Activated naive CD4-positive, alpha-beta T cell treated with anti-CD3 and anti-CD28 coated beads, Interleukin-2, amount 10 ng/mL, durations not matched to agents 7 days and 5 days (primary cell): ENCODE results near the gene LCE1A.

Experiments
- CTCF ChIA-PET: fragments of 350-600 bp; sonication (Branson Sonifier 250); formaldehyde crosslinking; loops from one replicate; lab custom pipeline; 2021; ENCODE audit warnings: antibody characterized with exemption; lab: Charles Lee
- DNase-seq: peaks from one replicate; pipeline ENCODE4 v3.0.0-alpha.2; 2020
- H3K27ac Mint-ChIP-seq: one replicate; pipeline ENCODE4 v1.8.0; 2021; ENCODE audit warnings: mild to moderate bottlenecking, moderate library complexity, mixed read lengths
- H3K27me3 Mint-ChIP-seq: one replicate; pipeline ENCODE4 v1.8.0; 2021; ENCODE audit warnings: mild to moderate bottlenecking, mixed read lengths
- H3K36me3 Mint-ChIP-seq: one replicate; pipeline ENCODE4 v1.8.0; 2021; ENCODE audit warnings: mixed read lengths
- H3K4me1 Mint-ChIP-seq: one replicate; pipeline ENCODE4 v1.8.0; 2021; ENCODE audit warnings: mixed read lengths
- H3K4me3 Mint-ChIP-seq: one replicate; pipeline ENCODE4 v1.8.0; 2021; ENCODE audit warnings: mild to moderate bottlenecking, moderate library complexity, mixed read lengths
- H3K9me3 Mint-ChIP-seq: one replicate; pipeline ENCODE4 v1.8.0; 2021; ENCODE audit warnings: mixed read lengths

LCE1A gene

DNA sequence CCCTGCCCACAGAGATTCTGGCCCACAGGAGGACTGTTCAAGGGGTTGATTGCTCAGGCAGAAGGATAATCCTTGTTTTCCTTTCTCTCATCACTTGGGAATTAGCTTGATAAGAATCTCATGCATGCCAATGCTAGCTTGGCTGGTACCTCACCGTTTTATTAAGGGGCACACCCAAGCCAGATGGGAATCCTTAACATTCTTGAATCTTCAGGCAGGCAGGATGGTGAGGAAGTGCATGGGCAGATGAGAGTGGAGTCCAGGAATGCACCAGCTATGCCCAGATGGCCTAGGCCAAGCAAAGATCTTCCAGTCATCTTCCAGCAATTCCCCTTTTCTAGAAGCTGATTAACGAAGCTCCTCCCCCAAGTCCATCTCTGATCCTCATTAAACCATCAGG lies 28.4 kb downstream of the LCE1A start:
- no peak overlapping the region for H3K27ac Mint-ChIP-seq
- no peaks in the 10 kb centered on the region for H3K9me3 Mint-ChIP-seq
- H3K27me3 Mint-ChIP-seq, result no peaks in the 10 kb centered on the region
- DNase-seq, result no peak
- no peaks in the 10 kb centered on the region for H3K4me1 Mint-ChIP-seq
- CTCF ChIA-PET, result no interaction called here
- H3K36me3 Mint-ChIP-seq, result no peaks in the 10 kb centered on the region
- no peak overlapping the region for H3K4me3 Mint-ChIP-seq

DNA sequence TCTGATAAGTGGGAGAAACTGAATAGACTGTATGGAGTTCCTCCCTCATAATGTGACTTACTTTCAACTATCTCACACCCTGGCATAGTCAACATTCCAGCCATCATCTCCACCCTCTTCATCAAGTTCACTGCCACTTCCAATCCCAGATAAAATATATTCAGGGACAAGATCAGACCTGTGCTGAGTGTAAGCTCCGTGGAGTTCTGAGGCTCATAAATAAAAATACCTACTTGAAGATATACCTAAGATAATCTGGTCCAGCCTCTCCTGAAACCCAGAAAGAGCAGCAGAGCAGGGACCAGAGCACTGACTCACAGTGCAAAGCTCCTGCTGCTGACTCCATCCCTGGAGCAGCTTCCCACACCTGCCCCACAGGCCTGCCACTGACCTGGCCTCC lies 30.8 kb downstream of the LCE1A start:
- no peak overlapping the region for H3K4me3 Mint-ChIP-seq
- DNase-seq, result no peak
- H3K4me1 Mint-ChIP-seq, result no peaks in the 10 kb centered on the region
- H3K27me3 Mint-ChIP-seq, result no peaks in the 10 kb centered on the region
- H3K36me3 Mint-ChIP-seq, result no peaks in the 10 kb centered on the region
- H3K9me3 Mint-ChIP-seq, result no peaks in the 10 kb centered on the region
- no peak overlapping the region for H3K27ac Mint-ChIP-seq
- CTCF ChIA-PET, result interaction anchor here (0.6 kb wide), 1 partner anchor 588 kb away, joined by 3 read pairs; no protein-coding TSS in a partner anchor

DNA sequence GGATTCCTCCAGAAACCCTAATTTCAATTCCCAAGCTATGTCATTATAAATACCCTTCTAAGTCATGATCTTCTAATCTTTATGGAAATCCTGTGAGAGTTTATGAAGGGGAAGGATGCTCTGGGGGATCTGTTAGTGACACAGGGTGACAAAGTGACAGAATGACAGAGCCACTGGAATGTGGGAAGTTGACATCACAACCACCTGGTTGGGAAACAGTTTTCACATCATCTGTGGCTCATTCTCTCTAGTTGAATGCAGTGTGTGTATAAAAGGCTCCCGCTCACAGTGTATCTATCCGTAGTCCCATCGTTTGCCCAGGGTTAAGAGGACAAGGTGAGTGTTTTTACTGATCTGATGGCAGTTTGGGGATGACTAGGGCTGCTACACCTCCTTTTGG lies 32.4 kb downstream of the LCE1A start, which contains the start of gene LCE7A:
TSS of gene LCE7A (plus strand) at position 301 of the 400 bp plus-strand sequence. CDS start 702 bp downstream, outside the sequence.
- CTCF ChIA-PET, result no interaction called here
- DNase-seq, result no peak
- H3K4me1 Mint-ChIP-seq, result no peaks in the 10 kb centered on the region
- no peak within 1 kb of the TSS for H3K27ac Mint-ChIP-seq
- no peaks in the 10 kb centered on the region for H3K27me3 Mint-ChIP-seq
- no peaks in the 10 kb centered on the region for H3K9me3 Mint-ChIP-seq
- no peaks in the 10 kb centered on the region for H3K36me3 Mint-ChIP-seq
- no peak within 1 kb of the TSS for H3K4me3 Mint-ChIP-seq

DNA sequence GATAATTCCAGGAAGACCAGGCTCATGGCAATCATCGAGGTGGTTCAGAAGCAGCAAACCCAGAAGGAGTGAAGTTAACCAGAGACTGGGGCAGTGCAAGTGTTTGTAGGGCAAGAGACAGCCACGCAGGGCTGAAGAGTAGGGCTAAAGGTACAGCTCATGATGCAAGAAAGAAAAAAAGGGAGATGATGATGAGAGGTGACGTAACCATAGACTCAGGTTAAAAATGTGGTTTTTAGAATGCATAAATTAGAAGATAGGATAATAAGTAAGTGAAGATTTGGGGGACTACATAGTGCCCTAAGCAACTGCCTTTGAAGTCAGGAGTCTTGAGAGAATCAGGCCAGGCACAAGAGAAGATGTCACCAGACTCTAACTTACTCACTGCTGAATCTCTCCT lies 32.9 kb downstream of the LCE1A start:
- no peak overlapping the region for H3K27ac Mint-ChIP-seq
- no peak overlapping the region for H3K4me3 Mint-ChIP-seq

DNA sequence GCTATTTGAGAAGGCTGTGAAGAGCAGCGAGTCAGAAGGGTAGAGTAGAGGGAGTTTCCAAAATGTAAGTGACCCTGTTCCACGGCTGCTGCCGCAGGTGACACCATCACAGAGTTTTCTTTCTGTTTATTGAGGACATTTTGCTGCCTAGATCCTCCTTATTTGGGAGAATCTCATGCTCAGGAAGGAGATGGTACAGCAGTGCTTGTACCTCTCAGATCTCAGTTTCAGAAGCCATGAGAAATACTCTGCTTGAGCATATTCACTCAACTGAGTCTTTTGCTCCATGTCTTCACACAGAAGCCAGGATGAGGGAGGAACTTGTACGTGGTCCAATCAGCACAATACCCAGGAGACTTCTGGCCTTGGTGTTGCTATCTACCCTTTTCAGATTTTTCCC lies 34.1 kb downstream of the LCE1A start:
- no peak overlapping the region for H3K27ac Mint-ChIP-seq

More for the DNA sequence above, 32.9 kb downstream of the LCE1A start:
- no peaks in the 10 kb centered on the region for H3K36me3 Mint-ChIP-seq
- H3K9me3 Mint-ChIP-seq, result no peaks in the 10 kb centered on the region
- DNase-seq, result no peak
- CTCF ChIA-PET, result no interaction called here
- no peaks in the 10 kb centered on the region for H3K27me3 Mint-ChIP-seq
- H3K4me1 Mint-ChIP-seq, result no peaks in the 10 kb centered on the region

DNA sequence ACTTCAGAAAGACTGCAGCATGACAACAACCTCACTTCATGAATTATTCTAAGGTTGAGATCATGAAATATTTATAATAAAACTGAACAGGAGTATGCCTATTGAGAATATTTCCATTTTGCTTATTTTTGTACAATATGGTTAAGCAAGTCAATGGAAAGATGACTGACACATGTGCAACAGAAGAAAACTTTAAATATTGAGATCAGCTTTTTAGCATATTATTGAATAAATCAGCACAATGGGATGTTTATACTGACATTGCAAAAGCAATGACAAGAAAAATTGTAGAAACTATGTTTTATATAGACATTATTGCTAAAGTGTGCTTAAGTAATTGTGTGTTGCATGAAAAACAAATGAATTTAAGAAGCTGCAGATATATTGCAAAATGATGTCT lies 37.2 kb downstream of the LCE1A start:
- no peak overlapping the region for H3K4me3 Mint-ChIP-seq
- CTCF ChIA-PET, result no interaction called here
- no peak overlapping the region for H3K27ac Mint-ChIP-seq
- no peaks in the 10 kb centered on the region for H3K9me3 Mint-ChIP-seq
- DNase-seq, result no peak
- H3K4me1 Mint-ChIP-seq, result no peaks in the 10 kb centered on the region
- no peaks in the 10 kb centered on the region for H3K27me3 Mint-ChIP-seq
- no peaks in the 10 kb centered on the region for H3K36me3 Mint-ChIP-seq

More for the DNA sequence above, 34.1 kb downstream of the LCE1A start:
- Mint-ChIP-seq H3K27me3 (no peaks in the 10 kb centered on the region), H3K4me1 (no peaks in the 10 kb centered on the region), H3K4me3 (no peak overlapping the region), H3K36me3 (no peaks in the 10 kb centered on the region), H3K9me3 (no peaks in the 10 kb centered on the region)
- CTCF ChIA-PET, result no interaction called here
- no peak for DNase-seq

DNA sequence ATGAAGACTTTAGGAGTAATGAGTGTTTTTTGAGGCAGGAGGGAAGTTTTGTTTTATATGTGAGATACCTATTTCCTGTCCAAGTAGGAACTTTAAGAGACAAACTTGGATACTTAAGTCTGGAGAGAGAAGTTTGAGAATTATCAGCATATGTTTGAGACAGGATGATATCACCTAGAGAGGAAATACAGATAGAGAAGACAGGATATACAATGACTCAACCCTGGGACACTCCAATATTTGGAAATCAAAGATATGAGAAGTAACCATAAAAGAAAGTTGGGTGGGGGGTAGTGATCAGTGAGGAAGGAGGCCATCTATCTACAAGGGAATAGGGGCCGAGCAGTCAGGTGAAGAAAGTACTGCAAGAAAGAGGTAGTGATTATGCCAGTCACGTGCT lies 39.0 kb downstream of the LCE1A start:
- CTCF ChIA-PET, result no interaction called here
- Mint-ChIP-seq H3K27ac (no peak overlapping the region), H3K4me1 (no peaks in the 10 kb centered on the region), H3K9me3 (no peaks in the 10 kb centered on the region), H3K27me3 (no peaks in the 10 kb centered on the region), H3K36me3 (no peaks in the 10 kb centered on the region), H3K4me3 (no peak overlapping the region)
- no peak for DNase-seq

DNA sequence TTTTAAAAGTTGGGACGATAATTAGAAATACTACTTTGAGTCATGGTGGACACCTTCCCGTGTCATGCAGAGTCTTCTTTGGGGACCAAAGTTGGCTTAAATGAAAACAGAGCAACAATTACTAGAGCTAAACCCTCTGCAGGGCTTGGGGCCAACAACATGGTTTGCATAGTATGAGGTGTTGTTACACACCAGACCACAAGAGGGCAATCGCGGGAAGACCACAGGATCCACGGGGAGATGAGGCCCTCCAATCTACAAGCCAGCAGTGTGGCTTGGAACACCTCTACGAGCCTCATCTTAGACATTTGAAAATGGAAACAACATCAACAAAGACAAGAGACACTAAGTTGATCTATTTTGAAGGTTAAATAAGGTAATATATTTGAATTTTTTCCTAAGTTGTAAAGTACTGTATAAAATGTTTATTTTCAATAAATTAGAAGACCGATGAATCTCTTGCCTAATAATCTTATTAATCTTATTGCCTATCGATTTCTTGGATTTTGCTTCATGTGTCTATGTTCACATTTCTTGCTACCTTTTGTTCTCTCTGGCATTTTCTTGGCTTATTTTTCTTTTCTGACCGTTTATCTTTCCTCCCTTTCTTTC lies 42.6 kb downstream of the LCE1A start:
- DNase-seq, result peak; percentile 69
- H3K4me3 Mint-ChIP-seq, result no peak overlapping the region
- H3K27ac Mint-ChIP-seq, result no peak overlapping the region
- H3K9me3 Mint-ChIP-seq, result no peaks in the 10 kb centered on the region
- no peaks in the 10 kb centered on the region for H3K27me3 Mint-ChIP-seq
- no peaks in the 10 kb centered on the region for H3K36me3 Mint-ChIP-seq
- CTCF ChIA-PET, result interaction anchor here (0.6 to 2.0 kb wide), 5 partner anchors 20 to 353 kb away, joined by 3 to 5 read pairs (median 3); partner anchors contain the start of genes LCE2A and LELP1
- H3K4me1 Mint-ChIP-seq, result no peaks in the 10 kb centered on the region

DNA sequence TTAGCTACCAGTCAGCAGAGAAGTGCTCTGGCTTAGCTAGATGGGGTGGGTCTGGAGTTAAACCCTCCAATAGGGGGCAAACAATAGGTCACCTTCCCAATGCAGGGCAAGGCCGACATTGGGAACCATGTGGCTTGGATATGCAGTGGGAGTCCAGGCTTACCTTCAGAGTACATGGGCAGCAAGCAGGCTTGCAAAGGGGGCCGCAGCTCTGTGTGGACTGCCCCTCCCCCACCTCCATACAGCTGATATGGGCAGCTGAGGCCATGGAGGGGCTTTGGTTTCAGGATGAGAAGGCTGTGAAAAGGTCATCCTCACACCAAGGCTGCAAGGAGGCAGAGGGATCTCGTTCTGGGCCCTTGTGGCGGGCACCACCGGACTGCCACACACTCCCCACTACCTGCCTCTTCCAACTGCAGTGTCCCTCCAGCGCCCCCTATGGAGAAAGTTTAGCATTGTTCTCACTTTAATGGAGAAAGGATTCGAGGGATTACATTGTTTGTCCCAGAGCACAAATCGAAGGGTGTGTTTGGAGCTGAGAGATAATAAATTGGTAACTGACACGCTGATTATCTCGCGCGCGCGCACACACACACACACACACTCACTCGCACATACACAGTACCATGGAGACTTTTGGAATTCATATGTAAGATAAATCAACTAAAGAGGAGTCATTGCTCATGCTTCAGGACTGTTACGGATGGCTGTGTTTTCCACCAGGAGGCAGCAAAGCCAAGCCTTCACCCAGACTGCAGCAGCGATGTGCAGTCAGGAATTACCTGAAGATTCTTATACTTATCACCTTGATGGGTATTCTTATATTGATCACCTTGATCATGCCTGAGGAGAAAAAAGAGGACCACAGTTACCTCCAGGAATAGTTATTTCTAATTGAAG lies 43.8 kb downstream of the LCE1A start:
- Mint-ChIP-seq H3K4me1 (no peaks in the 10 kb centered on the region), H3K27ac (no peak overlapping the region), H3K27me3 (no peaks in the 10 kb centered on the region), H3K4me3 (no peak overlapping the region), H3K9me3 (no peaks in the 10 kb centered on the region), H3K36me3 (no peaks in the 10 kb centered on the region)
- DNase-seq, result no peak
- CTCF ChIA-PET, result interaction anchor here (1.0 to 2.0 kb wide), 4 partner anchors 173 to 406 kb away, joined by 3 to 5 read pairs (median 3); partner anchors contain the start of genes LCE2A and LELP1

DNA sequence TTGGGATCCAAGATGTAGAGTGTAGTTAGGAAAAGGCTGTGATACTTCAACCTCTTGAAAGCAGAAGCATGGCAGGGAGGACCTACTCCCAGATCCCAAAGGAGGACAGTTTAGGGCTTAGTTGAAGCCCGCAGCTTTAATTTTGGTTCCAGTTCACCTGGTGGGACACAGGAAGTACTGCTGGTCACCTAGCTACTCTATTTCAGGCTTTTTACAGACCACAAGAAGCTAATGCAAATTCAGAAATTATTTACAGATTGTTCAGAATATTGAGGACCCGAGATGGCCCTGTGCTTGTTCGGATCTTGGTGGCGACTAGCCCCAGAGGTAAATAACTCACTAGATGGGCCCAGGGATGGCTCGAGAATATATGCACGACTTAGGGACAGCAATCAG lies 44.5 kb downstream of the LCE1A start:
- no peak for DNase-seq
- Mint-ChIP-seq H3K27me3 (no peaks in the 10 kb centered on the region), H3K4me1 (no peaks in the 10 kb centered on the region), H3K36me3 (no peaks in the 10 kb centered on the region), H3K27ac (no peak overlapping the region), H3K4me3 (no peak overlapping the region), H3K9me3 (no peaks in the 10 kb centered on the region)
- CTCF ChIA-PET, result interaction anchor here (1.0 kb wide), 1 partner anchor 406 kb away, joined by 3 read pairs; no protein-coding TSS in a partner anchor

DNA sequence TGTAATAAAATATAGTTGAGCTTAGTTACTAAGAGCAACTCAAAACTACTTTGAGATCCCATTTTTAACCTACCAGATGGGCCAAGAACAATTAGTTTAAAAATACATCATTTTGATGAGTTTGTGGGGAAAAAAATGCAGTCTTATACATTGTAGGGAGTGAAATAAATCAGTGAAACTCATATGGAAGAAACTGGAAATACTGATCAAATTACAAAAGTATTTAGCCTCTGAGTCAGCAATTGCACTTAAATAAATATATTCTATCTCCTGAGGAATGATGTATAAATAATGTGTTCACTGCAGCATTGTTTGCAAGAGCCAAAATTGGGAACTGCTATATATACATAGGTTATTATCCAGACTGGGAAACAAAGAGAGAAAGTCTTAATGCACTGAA lies 46.2 kb downstream of the LCE1A start:
- no peak for DNase-seq
- Mint-ChIP-seq H3K9me3 (no peaks in the 10 kb centered on the region), H3K27ac (no peak overlapping the region), H3K27me3 (no peaks in the 10 kb centered on the region), H3K4me3 (no peak overlapping the region), H3K36me3 (no peaks in the 10 kb centered on the region), H3K4me1 (no peaks in the 10 kb centered on the region)
- CTCF ChIA-PET, result no interaction called here

DNA sequence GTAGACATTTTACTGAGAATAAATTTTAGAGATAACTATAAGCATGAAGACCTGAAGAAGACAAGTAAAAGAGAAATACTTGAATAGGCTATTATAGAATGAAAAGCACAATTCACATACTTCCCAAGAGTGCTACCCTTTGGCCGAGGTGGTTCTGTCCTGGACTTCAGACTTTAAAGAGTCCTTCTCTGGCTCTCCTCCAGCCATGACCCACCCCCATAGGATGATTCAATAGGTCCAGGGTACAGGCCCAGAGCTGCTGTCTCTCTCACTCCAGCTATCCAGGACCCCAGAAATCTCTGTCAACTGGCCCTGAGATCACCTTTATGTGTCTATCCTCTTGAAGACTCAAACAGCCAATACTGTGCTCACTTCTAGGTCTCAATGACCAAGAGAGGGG lies 49.6 kb downstream of the LCE1A start:
- Mint-ChIP-seq H3K27ac (no peak overlapping the region), H3K9me3 (no peaks in the 10 kb centered on the region), H3K27me3 (no peaks in the 10 kb centered on the region), H3K36me3 (no peaks in the 10 kb centered on the region), H3K4me1 (no peaks in the 10 kb centered on the region), H3K4me3 (no peak overlapping the region)
- DNase-seq, result no peak
- CTCF ChIA-PET, result no interaction called here
